AG10803 (cell line): ENCODE data around the gene RELN.

ENCODE experiments used
- DNase-seq: peaks from one replicate; pipeline ENCODE4 v3.0.0; 2010; ENCODE audit warnings: low read depth
- H3K4me3 ChIP-seq: 2 replicates; pipeline ENCODE4 v1.5.1; 2011; ENCODE audit warnings: mild to moderate bottlenecking, low read length, control low read depth
- TF ChIP-seq, protein P1 (sequence below): conservative IDR thresholded peaks from 2 replicates; pipeline ENCODE4 v1.5.1; 2011; ENCODE audit warnings: mild to moderate bottlenecking, low read length, control low read depth, inconsistent platforms

Gene RELN

GRCh38 chr7:103689255-103689654 lies 300.2 kb downstream of the RELN start:
- no peak for DNase-seq
- TF ChIP-seq, protein P1, sequence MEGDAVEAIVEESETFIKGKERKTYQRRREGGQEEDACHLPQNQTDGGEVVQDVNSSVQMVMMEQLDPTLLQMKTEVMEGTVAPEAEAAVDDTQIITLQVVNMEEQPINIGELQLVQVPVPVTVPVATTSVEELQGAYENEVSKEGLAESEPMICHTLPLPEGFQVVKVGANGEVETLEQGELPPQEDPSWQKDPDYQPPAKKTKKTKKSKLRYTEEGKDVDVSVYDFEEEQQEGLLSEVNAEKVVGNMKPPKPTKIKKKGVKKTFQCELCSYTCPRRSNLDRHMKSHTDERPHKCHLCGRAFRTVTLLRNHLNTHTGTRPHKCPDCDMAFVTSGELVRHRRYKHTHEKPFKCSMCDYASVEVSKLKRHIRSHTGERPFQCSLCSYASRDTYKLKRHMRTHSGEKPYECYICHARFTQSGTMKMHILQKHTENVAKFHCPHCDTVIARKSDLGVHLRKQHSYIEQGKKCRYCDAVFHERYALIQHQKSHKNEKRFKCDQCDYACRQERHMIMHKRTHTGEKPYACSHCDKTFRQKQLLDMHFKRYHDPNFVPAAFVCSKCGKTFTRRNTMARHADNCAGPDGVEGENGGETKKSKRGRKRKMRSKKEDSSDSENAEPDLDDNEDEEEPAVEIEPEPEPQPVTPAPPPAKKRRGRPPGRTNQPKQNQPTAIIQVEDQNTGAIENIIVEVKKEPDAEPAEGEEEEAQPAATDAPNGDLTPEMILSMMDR: no peak

DNA sequence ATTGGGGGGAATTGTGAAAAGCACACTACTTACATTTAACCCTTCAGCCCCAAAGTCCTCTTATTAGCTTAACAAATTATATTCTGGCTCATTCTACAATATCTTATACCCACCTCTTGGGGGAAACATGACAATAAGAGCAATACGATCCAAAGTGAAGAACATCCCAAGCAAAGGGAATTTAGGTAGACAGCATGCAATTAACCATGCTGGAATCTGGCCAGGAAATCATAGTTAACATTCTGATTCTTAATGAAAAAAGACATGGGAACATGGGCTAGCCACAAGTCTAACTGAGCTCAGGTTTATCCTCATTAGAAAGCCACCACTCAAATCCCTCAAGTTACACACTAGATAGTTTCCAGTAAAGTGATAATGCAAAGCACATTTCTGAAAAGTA lies 301.5 kb downstream of the RELN start:
- DNase-seq: no peak
- no peak overlapping the region for H3K4me3 ChIP-seq
- TF ChIP-seq, protein P1: no peak

More at GRCh38 chr7:103689255-103689654, 300.2 kb downstream of the RELN start:
- H3K4me3 ChIP-seq: no peak overlapping the region

- no peak overlapping the region for H3K4me3 ChIP-seq
- no peak for DNase-seq
- TF ChIP-seq, protein P1: no peak
Measured at GRCh38 chr7:103687272-103687671, 302.2 kb downstream of the RELN start.

GRCh38 chr7:103686763-103687162 lies 302.7 kb downstream of the RELN start:
- DNase-seq: no peak
- TF ChIP-seq, protein P1: no peak
- no peak overlapping the region for H3K4me3 ChIP-seq

DNA sequence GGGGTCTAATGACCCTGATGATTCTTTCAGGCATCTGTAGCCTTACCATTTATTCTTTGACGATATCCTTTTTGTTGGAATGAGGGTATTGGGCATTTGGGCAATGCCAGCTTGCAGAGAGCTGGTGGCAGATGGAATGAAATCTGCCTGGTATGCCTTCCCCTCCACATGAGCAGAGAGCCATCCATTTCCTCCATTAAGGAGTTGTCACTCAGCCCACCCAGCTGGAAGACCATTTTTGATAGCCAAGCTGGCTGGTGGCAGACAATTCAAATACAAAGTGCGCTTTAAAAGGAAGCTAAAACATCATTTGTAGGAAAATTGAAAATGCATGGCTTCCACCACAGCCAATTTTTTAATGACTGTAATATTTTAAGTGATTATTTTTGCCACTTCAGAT lies 303.4 kb downstream of the RELN start:
- no peak overlapping the region for H3K4me3 ChIP-seq
- no peak for DNase-seq
- TF ChIP-seq, protein P1: no peak

DNA sequence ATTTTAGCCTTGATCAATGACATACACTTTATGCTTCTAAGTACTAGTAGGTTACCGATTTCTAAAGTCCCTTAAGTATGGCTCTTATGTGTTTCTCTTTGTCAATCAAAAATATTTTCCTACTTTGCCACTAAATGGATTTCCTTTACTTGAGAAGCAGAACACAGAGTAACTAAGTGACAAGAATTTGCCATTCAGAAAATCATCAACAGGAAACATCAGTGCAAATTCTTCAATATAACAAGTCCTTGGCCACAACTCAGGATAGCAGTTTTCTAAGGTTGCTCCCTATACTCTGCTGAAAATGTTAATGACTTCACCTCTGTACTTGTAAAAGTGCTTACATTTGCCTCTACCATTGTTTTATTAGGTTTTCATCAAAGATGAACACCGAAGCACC lies 303.8 kb downstream of the RELN start:
- DNase-seq: no peak
- TF ChIP-seq, protein P1: no peak

GRCh38 chr7:103683348-103683747 lies 306.1 kb downstream of the RELN start:
- DNase-seq: no peak
- TF ChIP-seq, protein P1: no peak
- no peak overlapping the region for H3K4me3 ChIP-seq

More for the DNA sequence above, 303.8 kb downstream of the RELN start:
- H3K4me3 ChIP-seq: no peak overlapping the region
